HepG2 (cell line): ENCODE results near the gene GJB1. TPM values are rescaled to one million over a fixed set of nuclear protein-coding genes. Genes with fewer than 3 reads are reported as not detected.

Source experiments
- DRAP1 ChIP-seq: IDR thresholded peaks from 2 replicates; pipeline ENCODE4 v1.6.1; 2016; ENCODE audit warnings: missing genetic modification reagents, missing compliant biosample characterization
- ELF3 ChIP-seq: IDR thresholded peaks from 2 replicates; pipeline ENCODE4 v1.6.1; 2016; ENCODE audit warnings: missing genetic modification reagents, missing compliant biosample characterization
- ETV5 ChIP-seq: IDR thresholded peaks from 2 replicates; pipeline ENCODE4 v1.6.1; 2018; ENCODE audit warnings: missing biosample characterization, missing genetic modification reagents, inconsistent platforms, borderline replicate concordance
- GABPA ChIP-seq, 2 experiments: IDR thresholded peaks; 2 replicates each; pipeline ENCODE4 v1.6.1; 2011 to 2016; ENCODE audit warnings: low read depth in 2 of 2, low read length in 1 of 2, missing biosample characterization in 1 of 2, missing genetic modification characterization in 1 of 2
- HMG20A ChIP-seq: IDR thresholded peaks from 2 replicates; pipeline ENCODE4 v1.6.1; 2016; ENCODE audit warnings: borderline replicate concordance
- MED1 ChIP-seq: sonication (generic); formaldehyde crosslinking; IDR thresholded peaks from 2 replicates; pipeline ENCODE4 v1.4.0; 2020; ENCODE audit warnings: missing genetic modification reagents
- MIXL1 ChIP-seq: IDR thresholded peaks from 2 replicates; pipeline ENCODE4 v1.6.1; 2016
- MXI1 ChIP-seq: IDR thresholded peaks from 3 replicates; pipeline ENCODE4 v1.6.1; 2012; ENCODE audit warnings: low read depth, low read length, inconsistent platforms, borderline replicate concordance
- MYC ChIP-seq: sonication (generic); formaldehyde crosslinking; IDR thresholded peaks from 2 replicates; pipeline ENCODE4 v1.9.0; 2021; ENCODE audit warnings: missing genetic modification reagents, borderline replicate concordance
- NR2F6 ChIP-seq, 2 experiments: IDR thresholded peaks; 2 replicates each; pipeline ENCODE4 v1.6.1; 2016; ENCODE audit warnings: antibody characterized with exemption in 1 of 2, mild to moderate bottlenecking in 1 of 2
- POLR2A ChIP-seq, 2 experiments: IDR thresholded peaks; 2 replicates each; pipeline ENCODE4 v1.6.1; 2011; ENCODE audit warnings: low read depth in 2 of 2, low read length in 2 of 2, mild to moderate bottlenecking in 1 of 2, moderate library complexity in 1 of 2; ENCODE audit not compliant: insufficient read depth in 1 of 2
- RFX1 ChIP-seq: fragments of 450-650 bp; IDR thresholded peaks from 2 replicates; pipeline ENCODE4 v1.6.1; 2017
- SALL1 ChIP-seq: sonication (generic); formaldehyde crosslinking; IDR thresholded peaks from 2 replicates; pipeline ENCODE4 v1.8.0; 2022; ENCODE audit warnings: mild to moderate bottlenecking, missing genetic modification reagents
- TARDBP ChIP-seq: sonication (generic); formaldehyde crosslinking; IDR thresholded peaks from 2 replicates; pipeline ENCODE4 v1.8.0; 2022; ENCODE audit warnings: mild to moderate bottlenecking, missing genetic modification reagents
- ZBTB3 ChIP-seq: sonication (generic); formaldehyde crosslinking; IDR thresholded peaks from 2 replicates; pipeline ENCODE4 v1.4.0; 2020; ENCODE audit warnings: low read depth, mild to moderate bottlenecking, moderate library complexity, missing genetic modification reagents, borderline replicate concordance
- ZFP37 ChIP-seq: sonication (generic); formaldehyde crosslinking; IDR thresholded peaks from 2 replicates; pipeline ENCODE4 v1.4.0; 2020; ENCODE audit warnings: missing genetic modification reagents, borderline replicate concordance
- ZGPAT ChIP-seq: IDR thresholded peaks from 2 replicates; pipeline ENCODE4 v1.6.1; 2016; ENCODE audit warnings: mild to moderate bottlenecking
- ZNF501 ChIP-seq: sonication (generic); formaldehyde crosslinking; IDR thresholded peaks from 2 replicates; pipeline ENCODE4 v1.5.1; 2020; ENCODE audit warnings: mild to moderate bottlenecking, moderate library complexity, missing genetic modification reagents
- ZNF546 ChIP-seq: sonication (generic); formaldehyde crosslinking; conservative IDR thresholded peaks from 2 replicates; pipeline ENCODE4 v1.8.1; 2023; ENCODE audit warnings: mild to moderate bottlenecking, missing genetic modification reagents
- ZNF691 ChIP-seq: sonication (generic); formaldehyde crosslinking; IDR thresholded peaks from 2 replicates; pipeline ENCODE4 v1.4.0; 2020; ENCODE audit warnings: missing genetic modification reagents, low read depth, mild to moderate bottlenecking, borderline replicate concordance
- ZNF7 ChIP-seq: IDR thresholded peaks from 2 replicates; pipeline ENCODE4 v1.6.1; 2016; ENCODE audit warnings: missing biosample characterization, missing genetic modification reagents
- polyA plus RNA-seq, 8 experiments: library from polyadenylated mRNA; depleted of rRNA in 3 of 8; stranded (reverse) in 7 of 8; unstranded in 1 of 8; fragments of >200 nt; fragmentation: Illumina TruSeq in 4 of 8; extraction: Trizol in 4 of 8; gene quantifications; 2 replicates each; pipeline versions ENCODE4 v1.2.1 to v1.2.3, GENCODE V29; 2011 to 2016; ENCODE audit warnings: low read depth in 4 of 8, missing spikeins in 1 of 8, mixed read lengths in 1 of 8; ENCODE audit not compliant: insufficient read depth in 1 of 8
- total RNA-seq, 5 experiments: library from RNA; depleted of rRNA; stranded (reverse); fragments of >200 nt; fragmentation: Illumina TruSeq; extraction: Trizol; gene quantifications; 2 replicates each; pipeline ENCODE4 v1.2.3, GENCODE V29; 2016; ENCODE audit warnings: low read depth in 1 of 5
- TF ChIP-seq, protein P1 (sequence below): sonication (generic); formaldehyde crosslinking; IDR thresholded peaks from 2 replicates; pipeline ENCODE4 v1.4.0; 2020; ENCODE audit warnings: mild to moderate bottlenecking, missing genetic modification reagents, borderline replicate concordance
- TF ChIP-seq, protein P2 (sequence below): IDR thresholded peaks from 2 replicates; pipeline ENCODE4 v1.6.1; 2012; ENCODE audit warnings: inconsistent platforms

Gene GJB1
- total and polyA plus RNA-seq, 2 of the 13 experiments (the other 11 are each of a cell fraction or from before 2014, with no cell fraction given) = 111 to 161 TPM

DNA sequence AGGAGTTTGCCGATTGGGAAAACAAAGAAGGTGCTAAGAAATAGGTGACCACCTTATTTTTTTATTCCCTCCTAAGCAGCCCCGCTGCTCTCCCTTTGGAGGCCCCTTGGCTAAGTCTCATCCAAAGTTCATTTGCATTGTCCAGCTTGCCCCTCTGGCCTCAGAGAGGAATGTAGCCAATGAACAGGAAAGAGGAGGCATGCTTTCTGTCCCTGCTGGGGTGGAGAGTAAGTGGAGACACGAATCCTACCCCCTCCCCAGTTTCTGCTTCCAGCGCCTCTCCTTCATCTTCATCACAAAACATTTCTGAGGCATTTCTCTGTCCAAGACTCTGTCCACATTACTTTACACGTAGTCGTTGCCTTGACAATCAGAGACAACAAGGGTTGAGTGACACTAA, 39.7 kb upstream of the GJB1 start (continued):
- TF ChIP-seq, protein P1, sequence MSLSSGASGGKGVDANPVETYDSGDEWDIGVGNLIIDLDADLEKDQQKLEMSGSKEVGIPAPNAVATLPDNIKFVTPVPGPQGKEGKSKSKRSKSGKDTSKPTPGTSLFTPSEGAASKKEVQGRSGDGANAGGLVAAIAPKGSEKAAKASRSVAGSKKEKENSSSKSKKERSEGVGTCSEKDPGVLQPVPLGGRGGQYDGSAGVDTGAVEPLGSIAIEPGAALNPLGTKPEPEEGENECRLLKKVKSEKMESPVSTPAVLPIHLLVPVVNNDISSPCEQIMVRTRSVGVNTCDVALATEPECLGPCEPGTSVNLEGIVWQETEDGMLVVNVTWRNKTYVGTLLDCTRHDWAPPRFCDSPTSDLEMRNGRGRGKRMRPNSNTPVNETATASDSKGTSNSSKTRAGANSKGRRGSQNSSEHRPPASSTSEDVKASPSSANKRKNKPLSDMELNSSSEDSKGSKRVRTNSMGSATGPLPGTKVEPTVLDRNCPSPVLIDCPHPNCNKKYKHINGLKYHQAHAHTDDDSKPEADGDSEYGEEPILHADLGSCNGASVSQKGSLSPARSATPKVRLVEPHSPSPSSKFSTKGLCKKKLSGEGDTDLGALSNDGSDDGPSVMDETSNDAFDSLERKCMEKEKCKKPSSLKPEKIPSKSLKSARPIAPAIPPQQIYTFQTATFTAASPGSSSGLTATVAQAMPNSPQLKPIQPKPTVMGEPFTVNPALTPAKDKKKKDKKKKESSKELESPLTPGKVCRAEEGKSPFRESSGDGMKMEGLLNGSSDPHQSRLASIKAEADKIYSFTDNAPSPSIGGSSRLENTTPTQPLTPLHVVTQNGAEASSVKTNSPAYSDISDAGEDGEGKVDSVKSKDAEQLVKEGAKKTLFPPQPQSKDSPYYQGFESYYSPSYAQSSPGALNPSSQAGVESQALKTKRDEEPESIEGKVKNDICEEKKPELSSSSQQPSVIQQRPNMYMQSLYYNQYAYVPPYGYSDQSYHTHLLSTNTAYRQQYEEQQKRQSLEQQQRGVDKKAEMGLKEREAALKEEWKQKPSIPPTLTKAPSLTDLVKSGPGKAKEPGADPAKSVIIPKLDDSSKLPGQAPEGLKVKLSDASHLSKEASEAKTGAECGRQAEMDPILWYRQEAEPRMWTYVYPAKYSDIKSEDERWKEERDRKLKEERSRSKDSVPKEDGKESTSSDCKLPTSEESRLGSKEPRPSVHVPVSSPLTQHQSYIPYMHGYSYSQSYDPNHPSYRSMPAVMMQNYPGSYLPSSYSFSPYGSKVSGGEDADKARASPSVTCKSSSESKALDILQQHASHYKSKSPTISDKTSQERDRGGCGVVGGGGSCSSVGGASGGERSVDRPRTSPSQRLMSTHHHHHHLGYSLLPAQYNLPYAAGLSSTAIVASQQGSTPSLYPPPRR (CRISPR knock-in tag) = peak; percentile 47; the same call in 1 of the 2 replicates
- TF ChIP-seq MIXL1 (0 out of 2 replicates have a peak, but pooled peaks have one; percentile 10), SALL1 (CRISPR knock-in tag) (0 out of 2 replicates have a peak, but pooled peaks have one; percentile 22), DRAP1 (peak; percentile 53; the same call in 1 of the 2 replicates), ZFP37 (CRISPR knock-in tag) (no peak), RFX1 (peak; percentile 30; the same call in 1 of the 2 replicates), ZNF691 (CRISPR knock-in tag) (0 out of 2 replicates have a peak, but pooled peaks have one; percentile 31), HMG20A (CRISPR knock-in tag) (peak; percentile 26; the same call in 1 of the 2 replicates), NR2F6 (IDR thresholded peaks at IDR 0.05) (no peak), NR2F6 (CRISPR knock-in tag; IDR thresholded peaks at IDR 0.05) (no peak), MYC (CRISPR knock-in tag) (peak; percentile 19; the same call in 1 of the 2 replicates), MED1 (0 out of 2 replicates have a peak, but pooled peaks have one; percentile 35), ZNF546 (CRISPR knock-in tag) (no peak), GABPA (IDR thresholded peaks at IDR 0.05; ENCODE audit: low read depth, low read length) (no peak), GABPA (CRISPR knock-in tag; IDR thresholded peaks at IDR 0.05; ENCODE audit: low read depth) (peak; percentile 27; the same call in 1 of the 2 replicates), POLR2A (IDR thresholded peaks at IDR 0.05; ENCODE audit: insufficient read depth in 1 of 2, low read depth in 2 of 2, low read length in 2 of 2) (peak; percentile 49 to 59; a peak in 3 of 4 replicates), ELF3 (CRISPR knock-in tag) (peak; percentile 32; the same call in 1 of the 2 replicates), ZNF7 (CRISPR knock-in tag) (no peak), ZBTB3 (CRISPR knock-in tag) (no peak), MXI1 (peak; percentile 36; the same call in 1 of the 3 replicates), ZGPAT (CRISPR knock-in tag) (0 out of 2 replicates have a peak, but pooled peaks have one; percentile 14), ZNF501 (CRISPR knock-in tag) (peak; percentile 41; the same call in 1 of the 2 replicates), TARDBP (CRISPR knock-in tag) (peak; percentile 13; the same call in 1 of the 2 replicates), ETV5 (CRISPR knock-in tag) (peak; percentile 30; the same call in 1 of the 2 replicates)
- TF ChIP-seq, protein P2, sequence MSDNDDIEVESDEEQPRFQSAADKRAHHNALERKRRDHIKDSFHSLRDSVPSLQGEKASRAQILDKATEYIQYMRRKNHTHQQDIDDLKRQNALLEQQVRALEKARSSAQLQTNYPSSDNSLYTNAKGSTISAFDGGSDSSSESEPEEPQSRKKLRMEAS = peak; percentile 57
